ENCODE results near the gene GPS2. TPM values are rescaled to one million over a fixed set of nuclear protein-coding genes. Genes with fewer than 3 reads are reported as not detected.

Gene GPS2
- total and polyA plus RNA-seq, 10 of the 15 experiments (the other 5 are each of a cell fraction or from before 2014, with no cell fraction given) = 10.2 to 96.4 (median 42.5) TPM

DNA sequence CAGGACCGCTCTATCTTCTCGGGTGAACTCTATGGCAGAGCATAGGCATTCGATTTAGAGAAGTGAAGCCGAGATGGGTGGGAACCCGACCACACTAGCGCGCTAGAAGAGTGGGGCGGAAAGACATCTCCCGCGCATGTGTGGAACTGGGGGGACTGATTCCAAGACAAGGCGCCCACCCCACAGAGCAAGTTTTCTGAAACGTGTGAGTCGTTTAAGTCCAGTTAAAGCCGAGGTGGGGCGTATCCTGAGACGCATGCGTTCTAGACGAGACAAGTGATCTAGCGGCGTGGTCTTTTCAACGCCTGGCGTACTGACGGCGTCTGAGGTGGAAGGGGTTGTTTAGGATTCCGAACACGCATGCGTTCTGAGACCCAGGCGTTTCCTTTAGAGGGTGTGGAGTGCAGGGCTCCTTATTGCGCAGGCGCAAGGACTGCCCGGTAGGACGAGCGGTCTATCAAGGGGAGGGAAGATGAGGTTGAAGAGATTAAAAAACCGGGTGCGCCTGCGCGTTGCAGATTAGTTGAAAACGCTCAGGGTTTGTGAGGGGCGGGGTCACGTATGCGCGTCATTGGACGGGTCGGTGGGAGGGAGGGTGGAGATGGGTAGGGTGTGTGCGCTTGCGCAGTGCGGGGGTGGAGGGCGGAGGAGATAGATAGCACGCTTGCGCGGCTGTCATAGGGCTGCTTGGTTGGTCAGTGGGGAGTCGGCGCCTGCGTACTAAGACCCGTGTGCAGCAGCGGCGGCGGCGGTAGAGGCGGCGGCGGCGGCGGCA is 8.1 kb downstream of the GPS2 start, which contains the start of gene EIF5A (continued):
- TF ChIP-seq RELB (IDR thresholded peaks at IDR 0.05; ENCODE audit: low read depth) (peak; percentile 43; the same call in 1 of the 2 replicates), GATAD2B (conservative IDR thresholded peaks at IDR 0.05; ENCODE audit: low read depth) (peak; percentile 62; the same call in 1 of the 2 replicates), E2F8 (IDR thresholded peaks at IDR 0.05; ENCODE audit: low read depth, partially characterized antibody) (peak; percentile 83), MAX (IDR thresholded peaks at IDR 0.05; ENCODE audit: low read depth, low read length) (peak; percentile 58), IRF5 (IDR thresholded peaks at IDR 0.05; ENCODE audit: borderline replicate concordance) (no peak), YY1 (IDR thresholded peaks at IDR 0.05; ENCODE audit: low read depth, low read length) (peak; percentile 97; the same call in 1 of the 2 replicates), CBFB (IDR thresholded peaks at IDR 0.05; ENCODE audit: low read depth) (peak; percentile 15), RELA (IDR thresholded peaks at IDR 0.05; ENCODE audit: borderline replicate concordance, partially characterized antibody) (peak; percentile 58), POLR2A (IDR thresholded peaks at IDR 0.05; ENCODE audit: low read depth, low read length) (peak; percentile 84), CEBPB (IDR thresholded peaks at IDR 0.05; ENCODE audit: borderline replicate concordance in 1 of 2, low read depth in 2 of 2, low read length in 2 of 2) (no peak), IKZF1 (conservative IDR thresholded peaks at IDR 0.05) (peak; percentile 85), BHLHE40 (IDR thresholded peaks at IDR 0.05; ENCODE audit: borderline replicate concordance in 1 of 2, low read depth in 2 of 2, low read length in 1 of 2) (peak; percentile 43 to 58; a peak in 2 of 4 replicates), SRF (IDR thresholded peaks at IDR 0.05; ENCODE audit: low read depth in 2 of 2, low read length in 2 of 2) (peak in 1 of 2 experiments; percentile 88; a peak in 2 of 4 replicates), SPI1 (IDR thresholded peaks at IDR 0.05; ENCODE audit: borderline replicate concordance, insufficient read depth, low read depth, low read length) (peak; percentile 88), MEF2A (IDR thresholded peaks at IDR 0.05; ENCODE audit: insufficient read depth, low read depth, low read length) (0 out of 2 replicates have a peak, but pooled peaks have one; percentile 37), ZZZ3 (IDR thresholded peaks at IDR 0.05; ENCODE audit: control insufficient read depth, insufficient read length, low read depth) (no peak), BMI1 (IDR thresholded peaks at IDR 0.05; ENCODE audit: borderline replicate concordance) (no peak), ZNF217 (IDR thresholded peaks at IDR 0.05) (no peak), SMAD5 (IDR thresholded peaks at IDR 0.05; ENCODE audit: low read depth) (peak; percentile 82), NRF1 (conservative IDR thresholded peaks at IDR 0.05; ENCODE audit: low read depth, low read length) (peak; percentile 79)
- TF ChIP-seq, protein P1, sequence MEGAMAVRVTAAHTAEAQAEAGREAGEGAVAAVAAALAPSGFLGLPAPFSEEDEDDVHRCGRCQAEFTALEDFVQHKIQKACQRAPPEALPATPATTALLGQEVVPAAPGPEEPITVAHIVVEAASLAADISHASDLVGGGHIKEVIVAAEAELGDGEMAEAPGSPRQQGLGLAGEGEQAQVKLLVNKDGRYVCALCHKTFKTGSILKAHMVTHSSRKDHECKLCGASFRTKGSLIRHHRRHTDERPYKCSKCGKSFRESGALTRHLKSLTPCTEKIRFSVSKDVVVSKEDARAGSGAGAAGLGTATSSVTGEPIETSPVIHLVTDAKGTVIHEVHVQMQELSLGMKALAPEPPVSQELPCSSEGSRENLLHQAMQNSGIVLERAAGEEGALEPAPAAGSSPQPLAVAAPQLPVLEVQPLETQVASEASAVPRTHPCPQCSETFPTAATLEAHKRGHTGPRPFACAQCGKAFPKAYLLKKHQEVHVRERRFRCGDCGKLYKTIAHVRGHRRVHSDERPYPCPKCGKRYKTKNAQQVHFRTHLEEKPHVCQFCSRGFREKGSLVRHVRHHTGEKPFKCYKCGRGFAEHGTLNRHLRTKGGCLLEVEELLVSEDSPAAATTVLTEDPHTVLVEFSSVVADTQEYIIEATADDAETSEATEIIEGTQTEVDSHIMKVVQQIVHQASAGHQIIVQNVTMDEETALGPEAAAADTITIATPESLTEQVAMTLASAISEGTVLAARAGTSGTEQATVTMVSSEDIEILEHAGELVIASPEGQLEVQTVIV (IDR thresholded peaks at IDR 0.05; ENCODE audit: borderline replicate concordance, partially characterized antibody) = peak; percentile 63

Measured in GM12878 (cell line).